ENCODE results near the gene CCDC187.

Gene CCDC187

DNA sequence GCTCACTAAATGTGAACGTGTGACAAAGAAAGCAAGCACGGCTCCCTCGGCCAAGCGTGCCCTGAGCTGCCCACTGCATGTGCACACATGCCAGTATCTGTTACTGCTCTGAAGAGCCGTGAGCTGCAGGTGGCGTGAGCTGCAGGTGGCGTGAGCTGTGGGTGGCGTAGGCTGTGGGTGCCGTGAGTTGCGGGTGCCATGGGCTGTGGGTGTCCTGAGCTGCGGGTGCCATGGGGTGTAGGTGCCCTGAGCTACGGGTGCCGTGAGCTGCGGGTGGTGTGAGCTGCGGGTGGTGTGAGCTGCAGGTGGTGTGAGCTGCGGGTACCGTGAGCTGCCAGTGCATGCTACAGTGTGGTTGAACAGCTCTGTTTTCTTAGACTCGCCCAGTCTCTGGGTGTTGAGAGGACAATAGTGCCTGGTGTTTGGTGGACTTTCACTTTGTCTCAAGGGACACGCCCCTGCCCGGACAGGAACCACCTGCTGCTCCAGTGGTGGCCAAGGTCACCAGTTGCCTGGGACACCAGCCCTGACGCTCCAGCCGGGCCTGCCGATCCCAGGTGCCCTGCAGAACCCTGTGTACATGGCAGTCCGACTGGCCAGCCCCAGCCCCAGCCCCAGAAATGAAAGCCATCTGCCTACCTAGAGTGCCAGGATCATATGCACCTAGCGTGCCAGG, 6.7 kb downstream of the CCDC187 start:
- no peak for DNase-seq (ENCODE audit: low spot score)

DNA sequence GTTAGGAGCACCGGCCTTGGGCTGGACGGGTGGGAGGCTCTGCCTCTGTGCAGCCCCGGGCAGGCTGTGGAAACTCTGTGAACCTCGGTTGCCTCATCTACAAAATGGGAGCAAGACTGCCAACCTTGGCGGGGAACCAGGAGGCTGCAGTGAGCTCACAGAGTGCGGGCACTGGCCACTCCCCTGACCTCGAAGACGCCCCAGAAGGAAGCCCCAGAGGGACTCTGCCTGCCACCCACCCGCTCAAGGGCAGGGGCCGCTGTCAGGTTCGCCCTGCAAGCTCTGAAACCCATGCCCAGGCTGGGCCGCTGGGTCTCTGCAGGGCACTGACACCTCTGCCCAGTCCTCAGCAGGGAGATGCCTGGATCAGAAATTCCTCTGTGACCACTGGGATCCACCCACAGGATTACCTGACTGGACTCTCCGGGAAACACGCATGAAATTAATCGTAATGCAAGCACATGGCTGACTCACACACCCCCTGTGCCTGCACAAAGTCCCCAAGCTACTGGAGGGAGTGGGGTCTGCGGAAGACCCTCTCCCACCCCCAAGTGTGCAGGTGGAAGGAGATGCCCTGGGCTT, 7.4 kb downstream of the CCDC187 start:
- DNase-seq (ENCODE audit: low spot score): no peak

DNA sequence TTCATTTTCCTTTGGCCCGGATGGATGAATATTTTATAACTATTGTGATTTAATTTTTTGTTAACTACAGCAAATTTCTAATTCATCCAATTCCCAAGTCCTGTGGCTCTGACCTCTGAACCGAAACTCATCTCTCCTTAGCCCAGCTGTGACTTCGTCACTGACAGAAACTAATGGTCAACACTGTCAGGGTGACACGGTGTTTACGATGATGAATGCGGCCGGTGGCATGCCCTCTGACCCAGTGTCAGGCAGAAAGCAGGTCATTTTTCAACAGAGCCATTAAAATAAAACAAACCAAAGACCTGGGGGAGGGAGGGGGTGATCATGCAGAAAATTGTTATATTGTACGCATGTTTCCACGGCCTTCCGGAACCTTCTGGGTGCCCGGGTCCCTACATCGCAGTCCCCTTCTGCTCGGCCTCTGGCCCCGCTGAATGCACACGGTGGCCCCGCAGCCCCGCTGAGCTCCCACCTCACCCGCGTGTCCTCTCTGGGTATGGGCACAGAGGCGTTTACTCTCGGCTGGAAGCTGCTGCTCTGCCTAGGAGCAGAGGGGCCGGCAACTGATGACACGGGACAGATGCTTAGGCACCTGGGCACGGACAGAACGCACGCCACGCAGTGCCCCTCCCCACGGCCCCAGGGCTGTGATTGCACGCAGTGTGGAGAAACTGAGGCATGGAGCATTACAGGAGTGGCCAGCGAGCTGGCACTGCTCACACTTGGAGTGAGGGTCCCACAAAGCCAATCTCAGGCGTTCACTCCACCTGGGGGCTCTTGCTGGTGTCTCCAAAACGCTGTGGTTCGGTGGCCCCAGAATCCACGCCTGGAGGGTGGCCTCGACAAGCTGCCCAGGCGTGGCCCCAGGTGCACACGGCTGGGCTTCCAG, 8.1 kb downstream of the CCDC187 start:
- DNase-seq (ENCODE audit: low spot score): no peak

DNA sequence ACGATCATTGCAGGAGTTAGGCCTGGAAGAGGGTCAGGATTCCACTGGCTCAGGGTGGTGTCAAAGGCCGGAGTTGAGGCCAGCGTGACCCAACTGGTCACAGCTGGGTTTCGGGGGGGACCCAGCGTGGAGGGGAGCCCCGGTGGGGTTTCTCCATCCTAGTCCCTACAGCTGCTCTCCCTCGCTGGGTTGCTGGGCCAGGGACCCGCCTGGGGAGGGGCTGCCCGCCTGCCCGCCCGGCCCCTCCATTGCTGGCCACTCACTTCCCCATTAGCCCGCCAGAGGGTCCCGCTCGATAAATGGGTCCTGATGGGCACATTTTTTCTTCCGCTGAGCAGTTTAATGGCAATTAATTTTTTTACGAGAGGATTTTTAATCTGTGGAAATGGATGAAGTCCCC, 8.8 kb downstream of the CCDC187 start:
- DNase-seq (ENCODE audit: low spot score): no peak

DNA sequence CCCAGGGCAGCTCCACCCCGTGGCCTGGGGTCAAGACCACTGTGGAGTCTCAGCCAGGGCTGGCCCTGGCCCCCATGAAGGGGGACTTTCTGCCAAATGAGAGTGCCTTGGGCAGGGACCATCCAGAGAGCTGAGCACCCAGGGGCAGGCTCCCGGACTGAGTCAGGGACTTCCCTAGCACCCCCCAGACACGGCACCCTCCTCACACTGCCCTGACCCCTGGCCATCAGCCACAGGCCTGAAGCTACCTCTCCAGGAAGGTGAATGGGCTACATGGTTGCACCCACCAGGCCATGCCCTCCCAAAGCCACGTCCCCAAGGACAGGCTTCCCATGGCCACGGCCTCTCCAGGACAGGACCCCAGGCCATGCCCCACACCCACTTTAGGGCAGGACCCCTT, 9.5 kb downstream of the CCDC187 start:
- no peak for DNase-seq (ENCODE audit: low spot score)

DNA sequence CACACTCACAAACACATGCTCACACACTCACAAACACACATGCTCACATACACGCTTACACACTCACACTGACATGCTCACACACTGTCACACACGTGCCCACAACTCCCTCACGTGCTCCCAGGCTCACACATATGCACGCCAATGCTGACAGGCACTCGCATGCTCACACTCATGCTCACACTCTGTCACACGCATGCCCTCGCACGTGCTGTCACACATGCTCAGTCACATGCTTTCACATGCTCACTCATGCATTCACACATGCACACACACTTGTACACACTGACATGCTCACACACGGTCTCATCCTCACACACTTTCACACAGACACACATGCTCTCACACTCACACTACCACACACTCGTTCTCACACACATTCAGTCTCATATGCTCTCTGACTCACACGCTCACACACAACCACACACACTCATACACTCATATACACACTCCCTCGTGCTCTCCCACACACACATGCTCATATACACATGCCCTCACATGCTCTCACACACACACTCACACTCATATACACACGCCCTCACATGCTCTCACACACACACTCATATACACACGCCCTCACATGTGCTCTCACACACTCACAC, 10.3 kb downstream of the CCDC187 start:
- no peak for DNase-seq (ENCODE audit: low spot score)

DNA sequence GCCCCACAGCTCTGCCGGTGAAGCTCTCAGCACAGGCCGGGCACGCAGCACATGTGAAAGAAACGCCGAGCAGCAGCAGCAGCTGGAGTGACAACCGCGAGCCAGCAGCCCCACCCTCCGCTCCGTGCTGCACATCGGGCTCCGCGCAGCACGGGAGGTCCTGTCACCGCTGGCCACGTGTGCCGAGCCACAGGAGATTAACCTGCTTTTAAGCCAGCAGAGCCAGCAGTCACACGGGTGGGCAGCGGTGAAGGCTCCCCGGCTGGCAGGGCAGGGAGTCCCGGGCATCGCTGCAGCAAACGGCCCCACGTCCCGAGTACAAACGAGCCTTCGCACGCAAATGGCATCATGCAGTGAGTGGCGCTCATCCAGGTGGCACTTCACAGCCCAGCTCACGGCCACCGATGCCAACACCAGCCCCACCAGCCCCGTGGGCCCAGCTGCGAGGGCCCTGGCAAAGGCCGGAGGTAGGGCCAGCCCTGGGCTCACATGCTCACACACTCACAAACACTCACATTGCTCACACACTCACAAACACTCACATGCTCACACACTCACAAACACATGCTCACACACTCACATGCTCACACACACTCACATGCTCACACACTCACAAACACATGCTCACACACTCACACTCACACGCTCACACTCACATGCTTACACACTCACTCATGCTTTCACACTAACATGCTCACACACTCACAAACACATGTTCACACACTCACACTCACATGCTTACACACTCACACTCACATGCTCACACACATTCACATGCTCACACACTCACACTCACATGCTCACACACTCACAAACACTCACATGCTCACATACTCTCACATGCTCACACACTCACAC, 11.1 kb downstream of the CCDC187 start:
- no peak for DNase-seq (ENCODE audit: low spot score)

DNA sequence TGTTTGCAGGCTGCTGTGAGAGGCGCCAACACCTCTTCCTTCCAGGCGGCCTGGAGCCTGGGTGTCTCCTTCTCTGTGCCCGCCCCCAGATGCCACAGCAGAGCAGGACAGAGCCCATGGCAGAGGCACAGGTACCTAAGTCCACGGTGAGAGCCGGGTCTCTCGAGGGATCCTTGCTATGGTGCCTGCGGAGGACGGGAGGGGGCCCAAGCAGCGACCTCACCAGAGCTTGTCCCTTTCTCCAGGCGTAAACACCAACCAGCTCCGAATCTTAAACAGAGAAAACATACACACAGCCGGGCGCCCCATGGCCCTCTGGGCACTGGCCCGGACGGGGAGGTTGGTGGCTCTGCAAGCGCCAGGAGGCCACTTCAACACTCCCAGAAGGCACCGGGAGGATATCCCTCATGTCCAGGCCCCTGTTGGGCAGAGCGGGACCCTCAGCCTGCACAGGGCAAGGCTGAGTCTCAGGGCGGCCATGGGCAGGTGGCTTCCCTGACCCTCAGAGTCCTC, 11.8 kb downstream of the CCDC187 start:
- no peak for DNase-seq (ENCODE audit: low spot score)

DNA sequence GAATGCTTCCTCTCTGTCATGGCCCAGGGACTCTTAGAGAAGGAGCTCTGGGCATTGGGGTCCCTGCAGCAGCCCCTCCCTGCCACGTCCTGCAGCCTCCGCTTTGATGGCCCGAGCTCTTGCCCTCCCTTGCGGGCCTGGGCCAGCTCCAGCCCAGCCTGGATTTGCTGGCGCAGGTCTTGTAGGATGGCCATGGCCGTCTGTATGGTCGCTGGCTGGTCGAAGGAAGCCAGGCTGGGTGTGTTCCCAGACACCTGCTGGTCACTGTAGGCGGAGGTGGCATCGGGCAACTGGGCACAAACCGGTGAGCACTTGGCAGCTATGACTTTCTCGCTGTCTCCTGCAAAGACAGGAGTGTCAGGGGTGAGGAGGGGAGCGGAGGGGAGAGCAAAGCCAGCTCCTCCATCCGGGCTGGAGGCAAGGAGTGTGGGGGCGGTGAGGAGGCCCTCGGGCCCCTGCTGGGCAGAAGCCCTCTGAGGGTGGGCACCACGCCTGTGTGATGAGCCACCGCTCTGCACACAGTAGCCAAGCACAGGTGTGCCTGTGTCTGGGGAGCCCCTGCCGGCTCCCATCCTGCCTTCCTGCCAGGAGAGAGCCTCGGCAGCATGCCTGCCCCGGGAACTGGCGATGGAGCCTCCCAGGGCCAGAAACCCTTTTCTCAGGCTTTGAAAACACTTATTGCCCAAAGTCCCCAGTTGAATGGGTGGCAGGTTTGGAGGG, 12.4 kb downstream of the CCDC187 start:
- no peak for DNase-seq (ENCODE audit: low spot score)

DNA sequence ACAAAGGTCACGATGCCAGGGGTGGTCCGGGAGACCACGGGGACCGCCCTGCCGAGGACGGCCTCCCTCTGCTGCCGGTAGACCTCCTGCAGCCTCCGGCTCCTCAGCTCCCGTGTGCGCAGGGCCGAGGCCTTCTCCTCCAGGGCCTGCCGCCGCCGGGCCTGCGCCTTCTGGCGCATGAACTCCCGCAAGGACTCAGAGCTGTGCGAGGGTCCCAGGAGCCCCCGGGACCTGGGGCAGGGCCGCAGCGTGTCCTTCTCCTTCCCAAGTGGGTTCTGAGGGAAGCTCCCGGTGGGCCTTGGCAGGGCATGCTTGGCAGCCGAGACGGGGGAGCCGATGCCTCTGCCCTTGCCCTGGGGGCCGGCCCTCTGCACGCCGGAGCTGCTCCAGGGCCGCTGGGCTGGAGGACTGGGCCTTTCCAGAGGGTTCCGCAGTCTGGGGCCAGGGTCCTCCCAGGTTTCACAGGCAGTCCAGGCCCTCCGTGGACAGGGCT, 13.3 kb downstream of the CCDC187 start:
- no peak for DNase-seq (ENCODE audit: low spot score)

DNA sequence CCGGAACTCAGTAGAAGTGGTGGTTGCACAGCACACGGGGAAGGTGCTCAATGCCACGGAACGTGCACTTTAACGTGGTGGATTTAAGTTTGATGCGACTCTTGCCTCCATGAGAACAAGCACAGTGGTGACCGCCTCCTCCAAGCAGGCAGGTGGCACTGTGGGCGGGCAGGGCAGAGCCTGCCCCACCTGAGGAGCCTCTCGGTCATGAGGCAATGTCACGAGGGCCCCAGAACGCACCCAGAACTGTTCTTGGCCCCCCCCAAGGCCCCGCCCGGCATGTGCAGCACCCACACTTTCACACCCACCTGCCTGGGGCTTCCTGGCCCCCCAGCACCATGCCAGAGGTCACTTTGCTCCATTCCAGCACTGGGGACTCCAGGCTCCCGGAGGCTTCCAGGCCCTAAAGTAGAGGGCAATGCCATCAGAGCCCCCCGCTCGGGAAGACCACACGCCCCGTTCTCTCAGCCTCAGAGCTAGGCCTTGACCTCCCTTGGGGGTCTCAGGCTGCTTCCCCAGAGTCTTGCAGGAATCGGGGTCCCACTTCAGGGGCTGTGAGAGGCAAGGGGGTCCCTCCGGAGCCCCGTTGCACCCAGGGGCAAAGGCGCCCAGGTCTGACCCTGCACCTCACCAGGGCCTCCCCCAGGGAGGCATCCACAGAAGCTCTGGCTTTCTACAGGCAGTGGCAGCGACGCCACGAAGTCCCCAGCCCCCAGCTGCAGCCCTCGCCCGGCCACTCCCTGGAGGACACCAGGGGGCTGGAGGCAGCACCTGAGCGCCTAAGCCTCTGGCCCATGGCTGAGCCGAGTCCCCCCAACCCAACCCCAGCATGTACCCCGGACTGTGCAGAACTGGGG, 14.0 kb downstream of the CCDC187 start:
- no peak for DNase-seq (ENCODE audit: low spot score)

DNA sequence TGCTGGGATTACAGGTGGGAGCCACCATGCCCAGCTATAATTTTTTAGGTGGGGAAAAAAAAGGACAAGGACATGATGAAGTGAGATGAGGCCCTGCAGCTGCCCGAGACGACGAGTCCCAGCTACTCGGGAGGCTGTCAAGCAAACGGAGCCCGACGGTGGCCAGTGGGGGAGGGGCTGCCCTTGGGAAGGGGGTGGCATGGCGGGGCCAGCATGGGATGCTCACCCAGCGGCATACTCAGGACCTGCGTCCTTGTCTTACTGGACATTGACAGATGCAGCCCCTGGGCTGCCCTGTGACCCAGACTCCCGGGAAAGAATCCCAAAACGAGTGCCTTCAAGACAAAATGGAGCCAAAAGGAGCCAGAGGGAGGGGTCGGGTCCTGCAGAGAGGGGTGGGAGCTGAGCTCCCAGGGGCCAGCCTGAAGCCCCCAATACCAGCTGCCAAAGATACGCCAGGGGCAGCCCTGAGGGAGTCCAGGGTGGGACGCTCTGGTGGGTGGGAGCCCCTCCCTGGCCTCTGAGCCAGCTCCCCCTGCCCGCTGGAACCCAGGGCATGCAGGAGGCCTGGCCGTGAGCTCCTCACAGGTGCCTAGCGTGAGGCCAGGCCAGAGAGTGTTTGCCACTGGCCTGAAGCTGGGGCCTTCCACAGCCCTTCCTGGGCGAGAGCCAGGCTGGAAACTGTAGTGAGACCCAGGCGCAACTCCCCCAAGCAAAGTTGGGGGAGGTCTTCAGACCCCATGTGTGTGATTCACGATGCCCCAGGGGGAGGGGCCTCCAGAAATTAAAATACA, 15.7 kb downstream of the CCDC187 start:
- no peak for DNase-seq (ENCODE audit: low spot score)

DNA sequence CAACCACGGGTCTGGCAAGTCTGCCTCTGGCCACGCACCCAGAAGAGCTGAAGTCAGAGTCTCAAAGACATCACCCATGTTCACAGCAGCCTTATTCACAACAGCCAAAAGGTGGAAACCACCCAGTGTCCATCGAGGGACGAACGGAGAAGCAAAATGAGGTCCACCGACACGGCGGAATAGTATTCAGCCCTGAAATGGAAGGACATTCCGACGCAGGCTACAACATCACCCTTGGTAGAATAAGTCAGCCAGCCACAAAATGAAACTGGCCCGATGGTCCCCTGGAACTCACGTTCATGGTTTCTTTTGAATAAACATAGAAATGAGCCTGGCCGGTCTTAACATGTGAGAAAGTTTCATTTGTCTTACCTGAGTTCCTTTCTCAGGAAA, 16.9 kb downstream of the CCDC187 start:
- no peak for DNase-seq (ENCODE audit: low spot score)

DNA sequence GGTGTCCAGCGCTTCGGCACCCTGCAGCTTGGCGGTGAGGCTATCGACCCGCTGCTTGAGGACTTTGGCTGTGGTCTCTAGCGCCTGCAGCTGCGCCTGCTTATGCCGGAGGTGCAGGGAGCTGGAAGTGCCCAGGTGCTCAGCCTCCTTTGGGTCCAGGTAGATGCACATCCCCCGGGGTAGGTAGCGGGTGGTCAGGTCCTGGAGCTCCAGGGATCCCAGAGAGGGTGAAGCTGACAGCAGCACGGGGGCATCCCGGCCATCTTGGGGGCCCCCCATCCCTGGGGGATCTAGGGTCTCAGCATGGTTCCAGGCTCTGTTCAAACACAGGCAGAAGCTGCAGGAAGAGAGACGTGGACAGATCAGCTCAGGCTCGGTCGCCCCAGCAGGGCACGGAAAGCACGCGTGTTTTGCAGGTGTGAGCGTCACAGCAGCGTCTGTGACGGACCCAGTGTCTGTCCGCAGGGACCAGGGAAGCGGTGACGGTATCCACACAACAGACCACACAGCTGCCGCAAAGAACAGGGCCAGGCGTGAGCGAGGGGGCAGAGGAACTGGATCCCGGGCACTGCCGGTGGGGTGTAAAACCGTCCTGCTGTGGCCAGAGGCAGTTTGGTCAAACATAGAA, 17.4 kb downstream of the CCDC187 start:
- DNase-seq (ENCODE audit: low spot score): no peak

DNA sequence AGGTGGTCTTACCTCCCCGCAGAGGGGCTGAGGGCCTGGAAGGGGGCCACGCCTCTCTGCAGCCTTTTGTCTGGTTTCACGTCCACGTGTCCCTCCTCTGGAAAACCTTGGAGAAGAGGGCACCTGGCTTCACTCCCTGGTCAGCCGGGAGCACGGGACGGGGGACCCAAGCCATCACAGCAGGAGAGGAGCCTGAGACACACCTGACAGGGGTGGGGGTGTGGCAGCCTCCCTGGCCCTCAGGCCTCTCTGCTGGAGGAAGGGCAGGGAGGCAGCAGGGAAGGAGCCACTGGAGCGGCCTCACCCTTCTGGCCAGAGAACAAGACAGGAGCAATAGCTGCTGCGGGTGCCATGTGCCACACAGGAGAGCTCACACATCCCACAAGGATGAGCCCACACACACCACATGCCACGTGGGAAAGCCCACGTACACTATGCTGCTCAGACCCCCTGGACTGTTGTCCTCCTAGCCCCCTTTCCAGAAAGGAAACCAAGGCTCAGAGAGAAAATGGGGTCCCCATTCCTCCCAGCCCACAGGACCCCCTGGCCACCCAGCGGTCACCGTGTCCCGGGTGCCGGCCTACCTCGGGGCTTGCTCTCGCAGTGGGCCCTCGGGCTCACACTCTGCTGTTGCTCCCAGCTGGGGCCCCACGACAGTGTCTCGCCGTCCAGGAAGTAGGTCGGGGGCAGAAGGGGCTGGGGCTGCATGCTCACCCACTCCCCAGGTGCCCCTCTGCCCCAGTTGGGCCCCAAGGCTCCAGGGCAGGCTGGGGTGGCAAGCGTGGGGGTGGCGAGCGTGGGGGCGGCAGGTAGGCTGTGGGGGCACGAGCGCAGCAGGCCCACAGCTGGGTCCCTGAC, 18.2 kb downstream of the CCDC187 start:
- no peak for DNase-seq (ENCODE audit: low spot score)

DNA sequence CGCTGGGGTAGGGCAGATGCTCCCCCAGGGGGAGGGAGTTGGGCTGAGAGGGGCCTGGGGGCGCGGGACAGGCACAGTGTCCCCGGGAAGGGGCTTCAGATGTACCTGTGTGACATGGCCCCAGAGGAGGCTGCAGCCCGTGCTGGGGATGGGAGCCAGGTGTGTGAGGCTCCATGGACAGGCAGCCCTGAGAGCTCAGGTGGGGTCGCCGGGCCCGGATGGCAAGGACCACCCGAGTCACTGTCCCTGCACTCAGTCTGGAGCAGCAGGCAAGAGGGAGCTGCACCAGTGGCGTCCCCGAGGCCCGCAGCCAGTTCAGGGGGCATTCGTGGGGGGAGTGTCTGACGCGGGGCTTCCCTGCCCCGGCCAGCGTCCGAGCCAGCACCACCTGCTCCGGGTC, 18.9 kb downstream of the CCDC187 start:
- no peak for DNase-seq (ENCODE audit: low spot score)

DNA sequence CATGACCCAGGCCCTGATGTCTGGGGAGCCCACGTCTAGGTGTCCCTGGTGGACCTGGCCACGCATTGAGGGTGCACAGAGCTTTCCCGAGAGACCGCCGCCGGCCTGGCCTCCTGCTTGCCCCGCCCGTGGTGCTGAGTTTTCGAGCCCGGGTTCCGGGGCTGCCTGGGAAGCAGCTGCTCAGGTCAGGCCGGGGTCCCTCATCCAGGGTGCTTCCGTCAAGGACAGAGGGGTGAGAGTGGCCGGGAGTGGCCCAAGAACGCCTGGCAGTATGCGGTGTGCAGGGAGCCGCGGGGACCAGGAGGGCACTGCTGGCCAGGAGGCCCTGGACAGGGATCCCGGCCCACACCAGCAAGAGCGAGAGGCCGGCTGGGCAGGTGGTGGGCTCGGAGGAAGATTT, 19.6 kb downstream of the CCDC187 start:
- DNase-seq (ENCODE audit: low spot score): no peak
